ENCODE measurements around the gene OR2T12. TPM values are rescaled to one million over a fixed set of nuclear protein-coding genes. Genes with fewer than 3 reads are reported as not detected.

Gene OR2T12, protein sequence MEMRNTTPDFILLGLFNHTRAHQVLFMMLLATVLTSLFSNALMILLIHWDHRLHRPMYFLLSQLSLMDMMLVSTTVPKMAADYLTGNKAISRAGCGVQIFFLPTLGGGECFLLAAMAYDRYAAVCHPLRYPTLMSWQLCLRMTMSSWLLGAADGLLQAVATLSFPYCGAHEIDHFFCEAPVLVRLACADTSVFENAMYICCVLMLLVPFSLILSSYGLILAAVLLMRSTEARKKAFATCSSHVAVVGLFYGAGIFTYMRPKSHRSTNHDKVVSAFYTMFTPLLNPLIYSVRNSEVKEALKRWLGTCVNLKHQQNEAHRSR
- polyA plus RNA-seq (2013, experiment 1 of 2) = not detected
- polyA plus RNA-seq (2013, experiment 2 of 2) = not detected

DNA sequence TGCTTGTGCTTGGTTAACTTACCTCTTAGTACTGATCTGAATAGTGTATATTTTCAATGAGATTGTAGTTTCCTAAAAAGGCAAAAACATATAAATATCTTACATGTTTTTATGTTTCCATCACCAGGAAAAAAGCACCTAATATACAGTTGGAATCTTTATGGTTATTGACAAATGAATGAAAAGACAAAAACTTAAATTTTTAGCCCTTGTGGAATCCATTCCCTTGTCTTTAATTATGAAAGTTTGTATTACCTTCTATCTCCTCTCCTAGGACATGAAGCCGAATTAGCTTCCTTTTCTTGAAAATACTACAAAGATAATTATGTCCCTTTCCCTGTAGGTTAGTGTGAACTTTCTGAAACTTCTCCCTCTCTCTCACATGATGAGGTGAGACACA is at the start of gene OR2T12:
Gene OR2T12, minus strand, starts transcription at position 101 of the 400 bp plus-strand sequence. CDS start 7,846 bp downstream, outside the sequence.
- no peak within 1 kb of the TSS for H4K8ac ChIP-seq (ENCODE audit: low read length)
- no peak within 1 kb of the TSS for H2BK120ac ChIP-seq (ENCODE audit: low read depth, low read length)
- no peak within 1 kb of the TSS for H3K18ac ChIP-seq (ENCODE audit: low read depth in 1 of 2, low read length in 2 of 2)
- no peak within 1 kb of the TSS for H3K4me3 ChIP-seq (ENCODE audit: insufficient read depth in 1 of 2, low read depth in 1 of 2, low read length in 2 of 2)
- no CpG with 5 or more reads among the region's 1 CpG for WGBS
- H2AK5ac ChIP-seq (ENCODE audit: low read length, severe bottlenecking) = no peak within 1 kb of the TSS
- H2BK12ac ChIP-seq (ENCODE audit: low read length in 2 of 2) = no peak within 1 kb of the TSS
- no peak within 1 kb of the TSS for H2AFZ ChIP-seq (ENCODE audit: low read depth, low read length)
- H2BK15ac ChIP-seq (ENCODE audit: low read depth, poor library complexity, severe bottlenecking) = no peak within 1 kb of the TSS
- DNase-seq = no peak
- H3K4me2 ChIP-seq (ENCODE audit: low read length, poor library complexity, severe bottlenecking) = no peak within 1 kb of the TSS
- H3K4ac ChIP-seq (ENCODE audit: low read depth in 1 of 2, low read length in 2 of 2) = no peak within 1 kb of the TSS
- H3K14ac ChIP-seq (ENCODE audit: low read length in 2 of 2) = no peak within 1 kb of the TSS
- no peak within 1 kb of the TSS for H4K91ac ChIP-seq (ENCODE audit: low read length)
- H3K27me3 ChIP-seq (ENCODE audit: control insufficient read depth in 1 of 2, insufficient read depth in 1 of 2, low read length in 2 of 2) = no peaks in the 10 kb centered on the region
- H3K9me3 ChIP-seq (ENCODE audit: control insufficient read depth, low read length) = peaks cover 28% of the 10 kb centered on the region
- H2BK5ac ChIP-seq (ENCODE audit: low read depth, low read length, poor library complexity, severe bottlenecking) = no peak within 1 kb of the TSS
- H3K79me1 ChIP-seq (replicated peaks; ENCODE audit: low read length, poor library complexity, severe bottlenecking) = no peaks in the 10 kb centered on the region
- H3K4me1 ChIP-seq (ENCODE audit: control insufficient read depth, insufficient read depth, low read depth, low read length) = no peaks in the 10 kb centered on the region
- no peak within 1 kb of the TSS for H3K27ac ChIP-seq (ENCODE audit: low read length, poor library complexity, severe bottlenecking)
- no peak within 1 kb of the TSS for H3K9ac ChIP-seq (ENCODE audit: low read length)
- no peak within 1 kb of the TSS for H3K23ac ChIP-seq (ENCODE audit: low read length in 2 of 2)
- H3K36me3 ChIP-seq (ENCODE audit: control insufficient read depth in 1 of 2, insufficient read depth in 2 of 2, low read depth in 1 of 2, low read length in 2 of 2) = no peaks in the 10 kb centered on the region

DNA sequence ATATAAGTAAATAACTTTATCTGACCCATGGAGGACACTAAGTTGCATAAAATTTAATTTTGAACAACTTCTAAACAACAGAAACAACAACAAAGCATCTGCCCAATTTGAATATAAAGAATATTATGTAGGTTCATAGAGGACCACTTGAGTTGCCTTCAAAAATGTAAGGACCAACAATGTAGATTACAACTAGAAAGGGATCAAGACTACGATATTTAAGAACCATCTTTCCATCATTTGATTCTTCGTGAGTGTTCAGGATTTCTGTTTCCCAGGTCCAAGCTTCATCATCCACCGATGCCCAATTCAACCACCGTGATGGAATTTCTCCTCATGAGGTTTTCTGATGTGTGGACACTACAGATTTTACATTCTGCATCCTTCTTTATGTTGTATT is 45.3 kb upstream of the OR2T12 start, which contains the start of gene OR14C36:
Gene OR14C36, plus strand, starts transcription at position 301 of the 400 bp plus-strand sequence. Its CDS starts 0 bp downstream, at position 301.
- Histone ChIP-seq H3K9me3 (ENCODE audit: control insufficient read depth, low read length) (peaks cover 24% of the 10 kb centered on the region), H4K91ac (ENCODE audit: low read length) (no peak within 1 kb of the TSS), H3K4ac (ENCODE audit: low read depth in 1 of 2, low read length in 2 of 2) (no peak within 1 kb of the TSS), H3K4me3 (ENCODE audit: insufficient read depth in 1 of 2, low read depth in 1 of 2, low read length in 2 of 2) (no peak within 1 kb of the TSS), H3K14ac (ENCODE audit: low read length in 2 of 2) (no peak within 1 kb of the TSS), H3K27ac (ENCODE audit: low read length, poor library complexity, severe bottlenecking) (no peak within 1 kb of the TSS), H3K36me3 (ENCODE audit: control insufficient read depth in 1 of 2, insufficient read depth in 2 of 2, low read depth in 1 of 2, low read length in 2 of 2) (no peaks in the 10 kb centered on the region), H3K79me1 (replicated peaks; ENCODE audit: low read length, poor library complexity, severe bottlenecking) (no peaks in the 10 kb centered on the region), H3K9ac (ENCODE audit: low read length) (no peak within 1 kb of the TSS), H2BK12ac (ENCODE audit: low read length in 2 of 2) (no peak within 1 kb of the TSS), H2AK5ac (ENCODE audit: low read length, severe bottlenecking) (no peak within 1 kb of the TSS), H2AFZ (ENCODE audit: low read depth, low read length) (no peak within 1 kb of the TSS), H2BK120ac (ENCODE audit: low read depth, low read length) (no peak within 1 kb of the TSS), H2BK5ac (ENCODE audit: low read depth, low read length, poor library complexity, severe bottlenecking) (no peak within 1 kb of the TSS), H3K4me2 (ENCODE audit: low read length, poor library complexity, severe bottlenecking) (no peak within 1 kb of the TSS), H4K8ac (ENCODE audit: low read length) (no peak within 1 kb of the TSS), H3K18ac (ENCODE audit: low read depth in 1 of 2, low read length in 2 of 2) (no peak within 1 kb of the TSS), H3K27me3 (ENCODE audit: control insufficient read depth in 1 of 2, insufficient read depth in 1 of 2, low read length in 2 of 2) (no peaks in the 10 kb centered on the region), H2BK15ac (ENCODE audit: low read depth, poor library complexity, severe bottlenecking) (no peak within 1 kb of the TSS), H3K4me1 (ENCODE audit: control insufficient read depth, insufficient read depth, low read depth, low read length) (no peaks in the 10 kb centered on the region), H3K23ac (ENCODE audit: low read length in 2 of 2) (no peak within 1 kb of the TSS)
- DNase-seq = no peak
- 56% methylated on average over 3 of the region's 4 CpGs for WGBS

DNA sequence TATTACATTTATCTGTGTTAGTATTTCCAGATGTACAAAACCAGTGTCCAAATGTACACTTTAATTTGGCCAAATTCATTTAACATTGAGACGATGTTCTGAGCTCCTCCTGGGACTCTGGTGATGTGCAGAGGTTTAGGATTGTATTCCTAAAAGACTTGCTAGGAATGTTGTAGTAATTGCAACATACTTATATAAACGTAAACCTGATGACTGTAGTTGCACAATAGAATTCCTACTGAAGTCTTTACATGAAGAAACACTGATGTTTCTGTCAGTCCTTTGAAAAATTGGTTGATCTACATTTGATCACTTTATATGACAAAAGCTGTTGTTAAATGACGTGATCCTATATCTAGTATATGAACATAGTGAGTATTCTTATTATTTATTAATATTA is 40.2 kb upstream of the OR2T12 start:
- Histone ChIP-seq H3K23ac (ENCODE audit: low read length in 2 of 2) (no peak overlapping the region), H3K9ac (ENCODE audit: low read length) (no peak overlapping the region), H3K4me3 (ENCODE audit: insufficient read depth in 1 of 2, low read depth in 1 of 2, low read length in 2 of 2) (no peak overlapping the region), H2BK12ac (ENCODE audit: low read length in 2 of 2) (no peak overlapping the region), H3K4me1 (ENCODE audit: control insufficient read depth, insufficient read depth, low read depth, low read length) (no peaks in the 10 kb centered on the region), H3K4me2 (ENCODE audit: low read length, poor library complexity, severe bottlenecking) (no peak overlapping the region), H2AFZ (ENCODE audit: low read depth, low read length) (no peak overlapping the region), H4K8ac (ENCODE audit: low read length) (no peak overlapping the region), H3K14ac (ENCODE audit: low read length in 2 of 2) (no peak overlapping the region), H2BK120ac (ENCODE audit: low read depth, low read length) (no peak overlapping the region), H3K4ac (ENCODE audit: low read depth in 1 of 2, low read length in 2 of 2) (no peak overlapping the region), H2BK5ac (ENCODE audit: low read depth, low read length, poor library complexity, severe bottlenecking) (no peak overlapping the region), H3K27me3 (ENCODE audit: control insufficient read depth in 1 of 2, insufficient read depth in 1 of 2, low read length in 2 of 2) (no peaks in the 10 kb centered on the region), H3K79me1 (replicated peaks; ENCODE audit: low read length, poor library complexity, severe bottlenecking) (no peaks in the 10 kb centered on the region), H2AK5ac (ENCODE audit: low read length, severe bottlenecking) (no peak overlapping the region), H3K18ac (ENCODE audit: low read depth in 1 of 2, low read length in 2 of 2) (no peak overlapping the region), H3K36me3 (ENCODE audit: control insufficient read depth in 1 of 2, insufficient read depth in 2 of 2, low read depth in 1 of 2, low read length in 2 of 2) (no peaks in the 10 kb centered on the region), H2BK15ac (ENCODE audit: low read depth, poor library complexity, severe bottlenecking) (no peak overlapping the region), H3K27ac (ENCODE audit: low read length, poor library complexity, severe bottlenecking) (no peak overlapping the region), H4K91ac (ENCODE audit: low read length) (no peak overlapping the region), H3K9me3 (ENCODE audit: control insufficient read depth, low read length) (peaks cover 15% of the 10 kb centered on the region)
- DNase-seq = no peak
- WGBS = no CpG with 5 or more reads among the region's 3 CpGs

DNA sequence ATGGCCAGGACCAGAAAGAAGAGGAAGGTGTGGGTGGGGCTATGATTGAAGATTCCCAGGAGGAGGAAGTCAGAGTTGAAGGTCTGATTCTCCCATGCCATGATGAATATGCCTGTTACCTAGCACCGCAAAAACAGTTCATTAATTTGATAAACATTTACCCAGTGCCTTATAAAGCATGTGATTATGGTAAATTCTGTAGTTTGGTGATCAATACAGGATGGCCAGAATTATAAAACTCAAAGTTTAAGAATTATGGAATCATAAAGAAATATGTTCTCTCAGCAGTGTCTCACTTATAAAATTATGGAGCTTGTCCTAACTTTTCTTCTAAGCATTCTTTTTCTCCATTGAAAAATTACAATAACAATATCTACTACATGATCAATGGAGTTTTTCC is 21.2 kb upstream of the OR2T12 start, which contains the start of gene OR2M7:
Gene OR2M7, minus strand, starts transcription at position 101 of the 400 bp plus-strand sequence. Its CDS starts 0 bp downstream, at position 101.
- no peak within 1 kb of the TSS for H4K91ac ChIP-seq (ENCODE audit: low read length)
- no peak within 1 kb of the TSS for H3K18ac ChIP-seq (ENCODE audit: low read depth in 1 of 2, low read length in 2 of 2)
- H2BK15ac ChIP-seq (ENCODE audit: low read depth, poor library complexity, severe bottlenecking) = no peak within 1 kb of the TSS
- H3K23ac ChIP-seq (ENCODE audit: low read length in 2 of 2) = no peak within 1 kb of the TSS
- no peak within 1 kb of the TSS for H2BK12ac ChIP-seq (ENCODE audit: low read length in 2 of 2)
- no peak within 1 kb of the TSS for H3K4me2 ChIP-seq (ENCODE audit: low read length, poor library complexity, severe bottlenecking)
- H3K14ac ChIP-seq (ENCODE audit: low read length in 2 of 2) = no peak within 1 kb of the TSS
- H3K79me1 ChIP-seq (replicated peaks; ENCODE audit: low read length, poor library complexity, severe bottlenecking) = no peaks in the 10 kb centered on the region
- no peak within 1 kb of the TSS for H4K8ac ChIP-seq (ENCODE audit: low read length)
- no peak within 1 kb of the TSS for H3K4me3 ChIP-seq (ENCODE audit: insufficient read depth in 1 of 2, low read depth in 1 of 2, low read length in 2 of 2)
- H2BK5ac ChIP-seq (ENCODE audit: low read depth, low read length, poor library complexity, severe bottlenecking) = no peak within 1 kb of the TSS
- no peak within 1 kb of the TSS for H2BK120ac ChIP-seq (ENCODE audit: low read depth, low read length)
- H3K27me3 ChIP-seq (ENCODE audit: control insufficient read depth in 1 of 2, insufficient read depth in 1 of 2, low read length in 2 of 2) = no peaks in the 10 kb centered on the region
- H3K36me3 ChIP-seq (ENCODE audit: control insufficient read depth in 1 of 2, insufficient read depth in 2 of 2, low read depth in 1 of 2, low read length in 2 of 2) = no peaks in the 10 kb centered on the region
- no peak within 1 kb of the TSS for H2AK5ac ChIP-seq (ENCODE audit: low read length, severe bottlenecking)
- WGBS = no CpG with 5 or more reads among the region's 1 CpG
- DNase-seq = no peak
- peaks cover 7% of the 10 kb centered on the region for H3K9me3 ChIP-seq (ENCODE audit: control insufficient read depth, low read length)
- H3K4ac ChIP-seq (ENCODE audit: low read depth in 1 of 2, low read length in 2 of 2) = no peak within 1 kb of the TSS
- H3K27ac ChIP-seq (ENCODE audit: low read length, poor library complexity, severe bottlenecking) = no peak within 1 kb of the TSS
- H3K4me1 ChIP-seq (ENCODE audit: control insufficient read depth, insufficient read depth, low read depth, low read length) = no peaks in the 10 kb centered on the region
- no peak within 1 kb of the TSS for H3K9ac ChIP-seq (ENCODE audit: low read length)
- H2AFZ ChIP-seq (ENCODE audit: low read depth, low read length) = no peak within 1 kb of the TSS

Data from mesenchymal stem cell (in vitro differentiated cells and primary cell).